Stimulated activated naive B cell treated with anti-CD40 and anti-IgM and Interleukin-4, amounts not matched to agents 10 μg/mL and 1 μg/mL and 100 μg/mL, for 72 hours (primary cell): Measurements from ENCODE around the gene IFT43.
A peak's percentile ranks its signal among the peaks of the same experiment; 100 is the strongest.

Experiments
- ATAC-seq, 2 donors: fragments of 150-1000 bp; cut with Tn5 transposase; replicated peaks; 2 replicates each; pipeline ENCODE4 v1.10.0; 2021; ENCODE audit warnings: moderate library complexity in 1 of 2
- DNase-seq: peaks from one replicate; pipeline ENCODE4 v3.0.0; 2021
- H3K27ac Mint-ChIP-seq: one replicate; pipeline ENCODE4 v1.8.0; 2022; ENCODE audit warnings: mild to moderate bottlenecking, mixed read lengths
- H3K27me3 Mint-ChIP-seq, 2 donors: one replicate each; pipeline ENCODE4 v1.8.0; 2022; ENCODE audit warnings: mixed read lengths in 2 of 2
- H3K36me3 Mint-ChIP-seq, 2 donors: one replicate each; pipeline ENCODE4 v1.8.0; 2022; ENCODE audit warnings: mixed read lengths in 2 of 2, mild to moderate bottlenecking in 1 of 2
- H3K4me1 Mint-ChIP-seq, 2 donors: one replicate each; pipeline ENCODE4 v1.8.0; 2022; ENCODE audit warnings: mixed read lengths in 2 of 2, mild to moderate bottlenecking in 1 of 2
- H3K4me3 Mint-ChIP-seq, 2 donors: one replicate each; pipeline ENCODE4 v1.8.0; 2022; ENCODE audit warnings: mild to moderate bottlenecking in 2 of 2, mixed read lengths in 2 of 2, moderate library complexity in 1 of 2
- H3K9me3 Mint-ChIP-seq, 2 donors: one replicate each; pipeline ENCODE4 v1.8.0; 2022; ENCODE audit warnings: mixed read lengths in 2 of 2, mild to moderate bottlenecking in 1 of 2

IFT43 gene

DNA sequence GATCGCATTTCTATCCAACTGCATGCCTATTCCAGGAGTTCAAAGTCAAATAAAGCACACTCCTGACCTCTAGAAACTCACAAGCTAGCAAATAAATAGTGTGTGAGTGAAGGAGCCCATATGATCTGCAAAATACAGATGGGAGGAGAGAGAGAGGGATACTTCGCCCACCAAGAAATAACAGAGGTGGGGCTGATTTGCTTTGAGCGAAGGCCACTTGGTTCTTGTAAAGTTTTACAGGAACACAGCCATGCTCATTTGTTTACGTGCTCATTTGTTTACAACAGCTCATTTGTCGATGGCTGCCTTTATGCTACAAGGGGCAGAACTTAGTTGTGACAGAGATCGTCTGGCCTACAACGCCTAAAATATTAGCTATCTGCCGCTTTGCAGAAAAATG lies 102.8 kb downstream of the IFT43 start:
- H3K27ac Mint-ChIP-seq: no peak overlapping the region
- no peaks in the 10 kb centered on the region for H3K27me3 Mint-ChIP-seq

DNA sequence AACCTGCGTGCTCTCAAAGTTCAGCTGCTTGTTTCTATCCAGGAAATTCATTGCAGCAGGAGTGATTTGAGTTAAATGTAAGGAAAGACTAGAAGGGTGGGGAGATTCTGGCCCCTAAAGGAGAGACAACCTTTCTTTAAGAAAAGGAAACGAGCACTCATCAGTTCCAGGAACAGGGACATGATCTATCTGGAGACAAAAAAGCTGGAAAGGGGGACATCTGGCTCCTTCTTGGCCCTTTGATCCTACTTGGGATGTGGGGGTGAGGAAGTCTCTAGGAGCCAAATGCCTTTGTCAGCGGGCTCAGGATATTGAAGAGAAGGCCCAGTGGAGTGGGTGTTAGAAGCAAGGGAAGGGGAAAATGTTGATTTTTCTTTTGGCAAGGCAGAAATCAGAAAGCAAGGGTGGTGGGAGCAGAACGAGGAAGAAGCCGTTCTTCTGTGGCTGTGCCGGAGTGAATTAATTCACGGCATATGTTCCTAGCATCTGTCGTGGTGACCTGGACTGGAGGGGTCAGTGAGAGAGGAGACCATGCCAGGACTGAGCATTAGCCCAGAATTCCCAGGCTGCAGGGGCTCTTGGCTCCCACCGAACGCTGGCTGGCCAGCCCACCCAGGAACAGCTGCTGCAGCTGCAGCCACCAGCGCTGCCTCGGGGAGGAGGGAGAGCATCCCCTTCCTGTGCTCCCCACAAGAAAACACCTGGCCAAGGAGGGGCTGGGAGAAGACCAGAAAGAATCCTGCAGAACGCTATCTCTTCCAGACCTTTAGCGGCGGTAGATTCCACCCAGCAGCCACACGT lies 103.4 kb downstream of the IFT43 start:
- no peaks in the 10 kb centered on the region for H3K4me1 Mint-ChIP-seq
- ATAC-seq: no peak
- H3K27ac Mint-ChIP-seq: no peak overlapping the region
- DNase-seq: no peak
- H3K4me3 Mint-ChIP-seq: no peak overlapping the region
- no peaks in the 10 kb centered on the region for H3K9me3 Mint-ChIP-seq
- no peaks in the 10 kb centered on the region for H3K36me3 Mint-ChIP-seq
- H3K27me3 Mint-ChIP-seq: peaks cover 2 to 3% of the 10 kb centered on the region in 2 donors

More for the DNA sequence above, 102.8 kb downstream of the IFT43 start:
- peaks cover 0 to under 1% of the 10 kb centered on the region in 2 donors for H3K36me3 Mint-ChIP-seq
- ATAC-seq (no peak), DNase-seq (no peak)
- H3K9me3 Mint-ChIP-seq: no peaks in the 10 kb centered on the region
- H3K4me3 Mint-ChIP-seq: no peak overlapping the region
- H3K4me1 Mint-ChIP-seq: no peaks in the 10 kb centered on the region

DNA sequence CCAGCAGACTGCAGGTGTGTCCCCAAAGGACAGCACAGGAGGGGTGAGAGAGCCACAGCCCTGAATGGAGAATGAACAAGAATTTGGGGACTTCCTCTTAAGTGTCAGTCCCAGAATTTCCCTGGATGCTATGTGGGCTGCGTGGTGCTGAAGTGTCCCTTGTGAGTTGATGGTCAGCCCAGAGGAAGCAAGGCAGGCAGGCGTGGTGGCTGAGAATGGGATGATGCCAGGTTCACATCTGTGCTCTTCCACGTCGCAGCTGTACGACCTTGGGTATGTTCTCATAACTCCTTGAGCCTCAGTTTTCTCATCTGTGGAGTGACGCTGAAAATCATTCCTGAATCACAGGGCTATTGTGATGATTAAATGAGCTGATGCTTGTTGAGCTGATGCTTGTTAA lies 104.0 kb downstream of the IFT43 start:
- Mint-ChIP-seq H3K4me3 (no peak overlapping the region), H3K9me3 (no peaks in the 10 kb centered on the region), H3K36me3 (no peaks in the 10 kb centered on the region), H3K4me1 (no peaks in the 10 kb centered on the region), H3K27me3 (peaks cover 4 to 8% of the 10 kb centered on the region in 2 donors), H3K27ac (no peak overlapping the region)
- DNase-seq: no peak
- ATAC-seq: no peak

DNA sequence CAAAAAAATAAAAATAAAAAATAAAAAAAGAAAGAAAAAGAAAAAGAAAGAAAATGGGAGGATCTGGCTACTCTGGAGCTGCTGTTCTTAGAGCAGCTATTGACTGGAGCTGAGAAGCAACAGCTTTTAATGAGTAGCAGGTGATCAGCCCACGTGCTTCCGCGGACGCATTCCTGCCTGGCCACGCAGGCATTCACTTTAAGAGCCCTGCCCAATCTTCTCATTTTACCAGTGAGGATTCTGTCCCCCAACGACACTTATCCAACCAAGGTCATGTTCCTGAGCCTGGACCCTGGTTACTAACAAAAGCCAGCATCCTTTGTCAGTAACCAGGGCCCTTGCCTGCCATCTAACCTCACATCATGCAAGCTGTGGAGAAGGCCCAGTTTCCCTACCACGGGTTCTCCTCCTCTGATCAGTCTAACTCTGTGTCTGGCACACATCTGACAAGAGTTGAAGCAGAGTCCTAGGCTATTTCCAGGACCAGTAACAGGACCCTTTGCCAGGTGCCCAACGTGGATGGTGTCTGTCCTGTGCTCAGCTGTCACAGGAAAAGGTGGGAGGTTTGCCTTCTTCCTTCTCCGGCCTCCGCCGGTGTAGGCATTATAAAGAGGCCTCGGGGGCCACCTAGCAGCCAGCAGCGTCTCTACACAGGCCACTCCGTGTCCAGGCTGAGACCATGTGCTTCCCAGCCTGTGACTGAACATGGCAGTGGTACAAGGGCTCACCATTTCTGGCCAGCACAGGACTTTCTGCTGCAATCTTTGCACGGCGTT lies 105.2 kb downstream of the IFT43 start:
- Mint-ChIP-seq H3K27ac (no peak overlapping the region), H3K9me3 (no peaks in the 10 kb centered on the region), H3K36me3 (no peaks in the 10 kb centered on the region), H3K4me1 (no peaks in the 10 kb centered on the region), H3K27me3 (peaks cover 4 to 11% of the 10 kb centered on the region in 2 donors), H3K4me3 (no peak overlapping the region)
- peak; percentile 36 to 41 for ATAC-seq
- DNase-seq: no peak

DNA sequence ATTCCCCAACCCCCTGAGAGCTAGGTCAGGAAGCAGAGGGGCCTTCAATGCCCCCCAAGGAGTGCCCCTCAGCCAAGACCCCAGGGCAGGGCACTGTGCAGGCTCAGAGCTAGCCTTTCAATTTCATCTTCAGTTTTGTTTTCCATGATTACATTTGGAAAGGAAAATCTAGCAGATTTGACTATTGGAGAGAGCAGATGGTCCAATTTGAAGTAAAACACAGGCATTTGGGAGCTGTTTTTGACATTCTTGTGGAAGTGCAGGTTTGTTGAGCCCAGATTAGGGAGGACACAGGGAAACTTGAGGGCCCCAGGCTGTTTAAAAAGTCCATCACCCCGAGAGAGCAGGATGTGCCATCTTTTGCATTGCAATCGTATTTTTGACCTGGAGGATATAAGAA lies 107.5 kb downstream of the IFT43 start:
- no peaks in the 10 kb centered on the region for H3K4me1 Mint-ChIP-seq
- H3K27ac Mint-ChIP-seq: no peak overlapping the region
- DNase-seq: no peak

DNA sequence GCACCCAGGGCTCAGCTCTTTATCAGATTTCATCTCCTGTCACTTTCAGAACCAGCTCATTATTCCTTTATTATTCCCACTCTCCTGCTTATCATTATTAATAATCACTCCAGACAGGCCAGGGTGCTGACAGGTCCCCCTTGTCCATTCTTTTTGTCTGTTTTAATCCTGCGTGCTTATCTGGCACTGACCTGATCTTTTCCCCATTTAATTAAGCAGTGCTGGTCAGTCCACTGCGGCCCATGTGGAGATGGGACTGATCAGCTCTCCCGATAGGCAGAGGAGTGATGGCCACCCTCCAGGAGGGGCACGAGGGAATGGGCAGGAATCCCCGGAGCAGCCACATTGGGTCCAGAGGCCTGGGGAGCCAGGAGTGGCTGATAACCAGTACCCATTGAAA lies 110.7 kb downstream of the IFT43 start:
- DNase-seq (no peak), ATAC-seq (no peak)
- peaks cover 4 to 19% of the 10 kb centered on the region in 2 donors for H3K27me3 Mint-ChIP-seq
- H3K27ac Mint-ChIP-seq: no peak overlapping the region
- H3K9me3 Mint-ChIP-seq: no peaks in the 10 kb centered on the region
- no peaks in the 10 kb centered on the region for H3K36me3 Mint-ChIP-seq
- no peaks in the 10 kb centered on the region for H3K4me1 Mint-ChIP-seq
- H3K4me3 Mint-ChIP-seq: no peak overlapping the region

More for the DNA sequence above, 107.5 kb downstream of the IFT43 start:
- no peak for ATAC-seq
- H3K9me3 Mint-ChIP-seq: no peaks in the 10 kb centered on the region
- H3K4me3 Mint-ChIP-seq: no peak overlapping the region
- no peaks in the 10 kb centered on the region for H3K36me3 Mint-ChIP-seq
- peaks cover 4 to 11% of the 10 kb centered on the region in 2 donors for H3K27me3 Mint-ChIP-seq

DNA sequence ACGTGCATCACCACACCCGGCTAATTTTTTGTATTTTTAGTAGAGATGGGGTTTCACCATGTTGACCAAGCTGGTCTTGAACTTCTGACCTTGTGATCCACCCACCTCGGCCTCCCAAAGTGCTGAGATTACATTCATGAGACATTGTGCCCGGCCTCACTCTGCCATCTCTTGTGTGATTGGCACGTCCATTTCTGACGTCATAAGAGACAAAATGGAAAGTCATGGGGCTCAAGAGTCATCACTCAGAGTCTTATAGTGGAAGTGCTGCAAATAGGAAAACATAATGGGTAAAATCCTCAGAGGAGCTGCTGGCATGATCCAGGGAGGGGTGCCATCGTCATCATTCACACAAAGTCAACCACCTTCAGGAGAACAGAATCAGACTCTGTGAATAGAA lies 112.0 kb downstream of the IFT43 start:
- ATAC-seq (no peak), DNase-seq (no peak)
- no peaks in the 10 kb centered on the region for H3K9me3 Mint-ChIP-seq
- H3K4me1 Mint-ChIP-seq: no peaks in the 10 kb centered on the region
- no peaks in the 10 kb centered on the region for H3K36me3 Mint-ChIP-seq
- H3K27ac Mint-ChIP-seq: no peak overlapping the region
- H3K4me3 Mint-ChIP-seq: no peak overlapping the region
- H3K27me3 Mint-ChIP-seq: peaks cover 4 to 26% of the 10 kb centered on the region in 2 donors

DNA sequence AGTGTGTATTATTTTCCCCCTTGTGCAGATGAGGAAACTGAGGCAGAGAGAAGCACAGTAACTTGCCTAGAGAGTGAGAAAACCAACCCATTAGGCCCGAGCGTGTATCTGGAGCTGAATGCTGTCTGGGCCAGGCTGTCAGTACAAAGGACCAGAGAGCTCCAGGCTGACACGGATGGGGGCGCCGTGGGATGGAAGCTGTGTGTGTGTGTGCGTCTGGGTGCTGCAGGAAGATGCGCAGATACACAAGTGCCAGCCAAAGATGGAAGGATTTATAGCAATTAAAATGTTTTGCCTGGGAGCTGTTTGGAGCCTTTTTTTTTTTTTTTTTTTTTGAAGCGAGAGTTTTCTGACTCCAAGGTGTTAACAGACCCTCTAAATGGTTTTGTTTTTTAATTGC lies 112.5 kb downstream of the IFT43 start:
- DNase-seq: no peak
- ATAC-seq: no peak
- no peak overlapping the region for H3K27ac Mint-ChIP-seq

DNA sequence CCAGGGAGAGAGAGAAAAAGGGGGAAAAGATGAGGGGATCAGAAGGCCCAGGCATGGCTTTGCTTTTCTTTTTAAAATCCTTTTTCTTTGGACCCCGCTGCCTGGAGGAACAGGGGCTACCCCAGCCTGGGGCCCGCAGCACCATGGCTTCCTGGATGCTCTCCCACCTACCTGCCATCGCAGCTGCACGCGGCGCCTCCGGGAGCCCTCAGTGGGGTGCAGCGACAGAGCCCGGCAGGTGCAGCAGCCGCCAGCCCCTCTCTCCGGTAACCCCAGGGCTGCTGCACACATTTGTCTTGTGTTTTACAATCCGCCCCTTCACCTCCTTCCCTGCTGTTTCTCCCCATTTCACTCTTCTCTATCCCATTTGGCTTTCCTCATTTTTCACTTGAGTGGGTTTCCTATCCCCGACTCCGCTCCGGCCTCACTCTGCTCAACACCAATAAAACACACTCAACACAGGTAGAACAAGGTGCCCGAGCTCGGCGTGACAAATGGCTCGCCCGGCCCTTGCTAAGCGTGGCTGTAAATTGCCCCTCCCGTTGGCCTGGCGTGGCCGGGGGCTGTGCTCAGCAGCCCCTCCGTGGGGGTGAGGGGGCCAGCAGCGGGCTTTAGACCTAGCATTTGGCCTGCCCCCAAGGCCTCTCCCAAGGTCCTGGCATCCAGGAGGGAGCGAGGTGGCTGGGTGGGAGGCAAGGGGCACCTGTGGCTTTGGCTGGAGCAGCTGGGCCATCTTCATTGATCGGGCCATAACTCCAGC lies 113.5 kb downstream of the IFT43 start:
- H3K27me3 Mint-ChIP-seq: peaks cover 4 to 22% of the 10 kb centered on the region in 2 donors
- no peaks in the 10 kb centered on the region for H3K4me1 Mint-ChIP-seq
- H3K36me3 Mint-ChIP-seq: no peaks in the 10 kb centered on the region
- no peak for ATAC-seq
- DNase-seq: no peak
- H3K4me3 Mint-ChIP-seq: no peak overlapping the region
- H3K9me3 Mint-ChIP-seq: no peaks in the 10 kb centered on the region
- no peak overlapping the region for H3K27ac Mint-ChIP-seq

More for the DNA sequence above, 112.5 kb downstream of the IFT43 start:
- H3K4me3 Mint-ChIP-seq: no peak overlapping the region
- no peaks in the 10 kb centered on the region for H3K9me3 Mint-ChIP-seq
- H3K4me1 Mint-ChIP-seq: no peaks in the 10 kb centered on the region
- H3K27me3 Mint-ChIP-seq: peaks cover 4 to 26% of the 10 kb centered on the region in 2 donors
- no peaks in the 10 kb centered on the region for H3K36me3 Mint-ChIP-seq

DNA sequence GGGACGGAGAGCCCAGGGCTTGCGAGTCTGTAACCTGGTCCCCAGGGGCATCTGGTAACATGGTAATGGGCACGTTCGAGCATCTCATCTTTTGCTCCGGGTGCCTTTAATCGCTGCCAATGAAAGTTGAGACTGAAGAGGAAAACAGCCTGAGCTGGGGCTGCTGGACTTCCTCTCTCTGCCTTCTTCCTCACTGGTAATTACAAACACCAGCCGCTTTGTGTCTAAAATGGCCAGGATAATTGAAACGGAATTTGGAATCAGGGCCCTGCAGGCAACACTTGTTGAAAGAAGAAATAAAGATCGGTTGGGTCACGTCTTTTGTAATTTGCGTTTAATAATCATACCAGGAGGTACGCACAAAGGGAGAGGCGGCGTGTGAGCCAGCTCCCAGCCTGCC lies 114.7 kb downstream of the IFT43 start:
- Mint-ChIP-seq H3K4me1 (no peaks in the 10 kb centered on the region), H3K4me3 (no peak overlapping the region), H3K27me3 (peaks cover 4 to 15% of the 10 kb centered on the region in 2 donors)

DNA sequence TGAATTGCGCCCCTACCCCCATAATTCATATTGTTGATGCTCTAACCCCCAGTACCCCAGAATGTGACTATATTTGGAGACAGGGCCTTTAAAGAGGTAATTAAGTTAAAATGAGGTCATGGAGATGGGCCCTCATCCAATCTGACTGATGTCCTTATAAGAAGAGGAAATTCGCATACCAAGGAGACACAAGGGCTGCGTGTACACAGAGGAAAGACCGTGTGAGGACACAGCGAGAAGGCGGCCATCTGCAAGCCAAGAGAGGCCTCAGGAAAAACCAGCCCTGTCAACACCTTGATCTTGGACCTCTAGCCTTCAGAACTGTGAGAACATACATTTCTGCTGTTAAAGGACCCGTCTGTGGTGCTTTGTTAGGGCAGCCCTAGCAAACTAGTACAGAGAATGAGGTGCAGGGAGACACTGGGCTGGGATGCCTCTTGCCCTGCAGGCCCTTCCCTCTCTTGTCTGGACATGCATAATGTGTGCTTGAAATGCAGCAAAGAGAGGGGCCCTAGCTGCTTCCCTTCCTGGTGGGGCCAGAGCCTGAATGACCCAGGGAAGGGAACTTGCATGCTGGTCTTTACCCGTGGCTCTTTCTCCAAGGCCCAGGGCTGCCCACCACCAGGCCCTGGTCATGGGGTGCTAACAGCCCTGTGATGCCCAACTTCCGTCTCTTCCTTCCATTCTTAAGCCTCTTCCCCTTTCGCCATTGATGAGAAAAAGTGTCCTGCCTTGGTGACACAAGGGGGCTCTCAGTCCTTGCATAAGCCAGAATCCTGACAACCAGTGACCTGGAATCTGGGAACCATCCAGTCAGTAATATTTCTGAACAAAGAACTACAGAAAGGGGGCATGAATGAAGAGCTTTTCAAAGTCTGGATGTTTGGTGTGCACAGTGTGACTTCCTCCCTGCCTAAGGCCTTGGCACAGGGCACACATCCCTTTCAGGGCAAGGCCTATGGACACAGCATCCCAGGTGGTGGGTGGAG lies 116.1 kb downstream of the IFT43 start:
- no peaks in the 10 kb centered on the region for H3K36me3 Mint-ChIP-seq
- H3K27ac Mint-ChIP-seq: no peak overlapping the region
- no peaks in the 10 kb centered on the region for H3K9me3 Mint-ChIP-seq
- H3K4me1 Mint-ChIP-seq: no peaks in the 10 kb centered on the region
- H3K27me3 Mint-ChIP-seq: peaks cover 12 to 26% of the 10 kb centered on the region in 2 donors
- ATAC-seq (no peak), DNase-seq (no peak)
- H3K4me3 Mint-ChIP-seq: no peak overlapping the region

More for the DNA sequence above, 114.7 kb downstream of the IFT43 start:
- H3K9me3 Mint-ChIP-seq: no peaks in the 10 kb centered on the region
- ATAC-seq (no peak), DNase-seq (no peak)
- no peaks in the 10 kb centered on the region for H3K36me3 Mint-ChIP-seq
- H3K27ac Mint-ChIP-seq: no peak overlapping the region

DNA sequence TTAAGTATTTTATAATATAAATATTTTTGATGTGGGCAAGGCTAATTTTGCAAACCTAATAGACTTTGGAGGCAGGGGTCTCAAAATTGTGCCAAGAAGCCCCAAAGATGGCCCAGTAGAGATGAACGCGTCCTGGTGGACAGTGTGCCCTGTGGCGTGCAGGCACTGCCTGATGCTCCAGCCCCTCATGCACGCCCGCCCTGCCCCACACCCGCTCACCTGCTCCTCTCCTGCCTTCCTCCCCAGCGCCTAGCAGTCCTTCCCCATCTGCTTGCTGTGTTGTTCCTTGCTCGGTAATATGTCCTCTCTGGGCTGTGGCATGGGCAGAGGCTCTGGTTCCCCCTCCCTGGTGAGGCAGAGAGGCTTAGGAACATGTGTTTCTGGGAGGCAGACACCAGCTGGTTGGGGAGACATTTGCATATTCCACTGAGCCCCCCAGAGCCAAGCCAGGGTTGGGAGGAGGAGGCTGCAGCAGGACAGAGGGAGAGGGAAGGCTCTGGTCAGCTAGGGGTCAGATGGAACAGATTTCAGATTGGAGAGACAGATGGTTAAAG lies 119.3 kb downstream of the IFT43 start:
- Mint-ChIP-seq H3K36me3 (no peaks in the 10 kb centered on the region), H3K27ac (no peak overlapping the region), H3K4me3 (no peak overlapping the region), H3K9me3 (peaks cover under 1 to 9% of the 10 kb centered on the region in 2 donors), H3K27me3 (peaks cover 18 to 39% of the 10 kb centered on the region in 2 donors), H3K4me1 (no peaks in the 10 kb centered on the region)
- ATAC-seq (no peak), DNase-seq (no peak)

DNA sequence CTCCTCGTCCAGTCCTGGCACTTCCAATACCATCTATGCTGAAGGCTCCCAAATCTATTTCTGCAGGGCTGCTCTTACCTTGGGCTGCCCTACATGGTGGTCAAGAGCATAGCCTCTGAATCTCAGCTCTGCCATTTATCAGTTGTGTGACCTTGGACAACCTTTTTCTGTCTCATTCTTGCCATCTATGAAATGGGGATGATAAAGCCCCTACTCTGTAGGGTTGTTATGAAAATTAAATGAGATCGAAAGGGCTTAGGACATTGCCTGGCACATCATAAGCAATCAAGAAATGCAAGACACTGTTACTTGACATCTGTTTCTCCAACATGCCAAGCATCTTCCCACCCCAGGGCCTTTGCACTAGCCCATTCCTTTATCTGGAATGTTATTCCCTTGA lies 120.6 kb downstream of the IFT43 start:
- Mint-ChIP-seq H3K9me3 (peaks cover 1 to 9% of the 10 kb centered on the region in 2 donors), H3K4me1 (no peaks in the 10 kb centered on the region), H3K36me3 (no peaks in the 10 kb centered on the region), H3K4me3 (no peak overlapping the region), H3K27me3 (peaks cover 20 to 37% of the 10 kb centered on the region in 2 donors), H3K27ac (no peak overlapping the region)
- ATAC-seq: no peak
- DNase-seq: no peak
